ENCODE data around the gene GNG4. TPM values are rescaled to one million over a fixed set of nuclear protein-coding genes. Genes with fewer than 3 reads are reported as not detected.

The GNG4 gene
- total RNA-seq, 3 donors from 2014 or later: 2.9 to 7.7 (median 4.6) TPM

DNA sequence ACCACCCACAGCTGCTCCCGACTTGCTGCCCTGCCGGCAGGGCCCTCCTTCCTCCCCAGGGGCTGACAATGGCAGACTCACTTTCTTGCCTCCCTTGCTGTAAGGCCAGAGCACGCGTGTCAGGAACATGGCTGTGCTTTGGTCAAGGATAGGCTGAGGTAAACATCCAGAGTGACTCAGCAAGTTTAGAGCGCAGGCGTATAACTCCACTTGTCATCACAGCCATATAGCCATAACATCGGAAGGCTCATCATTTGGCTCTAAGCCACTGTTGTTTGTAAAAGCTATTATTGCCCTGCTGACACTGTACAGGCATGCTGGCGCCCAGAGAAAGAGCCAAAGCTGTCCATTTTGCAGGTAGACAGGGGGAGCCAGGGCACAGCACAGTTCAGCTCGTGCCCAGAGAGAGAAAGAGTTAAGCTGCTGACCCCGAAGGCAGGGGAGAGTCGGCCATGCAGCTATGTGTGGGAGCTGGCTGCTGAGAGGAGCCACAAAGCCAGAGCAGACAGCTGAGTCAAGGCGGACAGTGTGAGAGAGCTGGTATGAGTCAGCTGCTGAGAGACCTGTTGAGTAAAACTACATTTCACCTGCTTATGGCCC, 60.6 kb downstream of the GNG4 start:
- H3K36me3 ChIP-seq (ENCODE audit: low read depth): no peaks in the 10 kb centered on the region
- H3K4me1 ChIP-seq (ENCODE audit: low read depth): no peaks in the 10 kb centered on the region
- DNase-seq: no peak
- H3K4me3 ChIP-seq: no peak overlapping the region
- TF ChIP-seq, protein P1, sequence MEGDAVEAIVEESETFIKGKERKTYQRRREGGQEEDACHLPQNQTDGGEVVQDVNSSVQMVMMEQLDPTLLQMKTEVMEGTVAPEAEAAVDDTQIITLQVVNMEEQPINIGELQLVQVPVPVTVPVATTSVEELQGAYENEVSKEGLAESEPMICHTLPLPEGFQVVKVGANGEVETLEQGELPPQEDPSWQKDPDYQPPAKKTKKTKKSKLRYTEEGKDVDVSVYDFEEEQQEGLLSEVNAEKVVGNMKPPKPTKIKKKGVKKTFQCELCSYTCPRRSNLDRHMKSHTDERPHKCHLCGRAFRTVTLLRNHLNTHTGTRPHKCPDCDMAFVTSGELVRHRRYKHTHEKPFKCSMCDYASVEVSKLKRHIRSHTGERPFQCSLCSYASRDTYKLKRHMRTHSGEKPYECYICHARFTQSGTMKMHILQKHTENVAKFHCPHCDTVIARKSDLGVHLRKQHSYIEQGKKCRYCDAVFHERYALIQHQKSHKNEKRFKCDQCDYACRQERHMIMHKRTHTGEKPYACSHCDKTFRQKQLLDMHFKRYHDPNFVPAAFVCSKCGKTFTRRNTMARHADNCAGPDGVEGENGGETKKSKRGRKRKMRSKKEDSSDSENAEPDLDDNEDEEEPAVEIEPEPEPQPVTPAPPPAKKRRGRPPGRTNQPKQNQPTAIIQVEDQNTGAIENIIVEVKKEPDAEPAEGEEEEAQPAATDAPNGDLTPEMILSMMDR (IDR thresholded peaks at IDR 0.05): no peak
- H3K9me3 ChIP-seq: no peaks in the 10 kb centered on the region
- intact Hi-C loops (cut with DNase I, micrococcal nuclease): no loop called here
- ATAC-seq: no peak

DNA sequence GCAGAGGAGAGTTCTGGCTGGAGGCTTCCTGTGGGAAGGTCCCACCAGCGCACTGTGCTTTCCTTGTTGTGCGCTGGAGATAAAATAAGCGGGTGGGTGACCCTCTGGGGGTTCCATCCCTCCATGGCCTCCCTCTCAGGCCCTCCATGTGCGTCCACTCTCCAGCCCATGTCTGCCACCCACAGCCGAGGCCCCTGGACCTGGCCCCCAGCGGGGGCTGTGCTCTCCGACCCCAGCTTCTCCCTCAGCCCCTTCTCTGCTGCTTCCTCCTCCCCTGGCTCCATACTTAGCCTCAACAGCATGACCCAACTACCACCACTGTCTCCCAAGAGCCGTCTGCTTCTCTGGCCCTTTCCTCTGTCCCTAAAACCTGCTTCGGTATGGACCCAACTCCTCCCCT, 61.4 kb downstream of the GNG4 start:
- ATAC-seq: no peak
- H3K4me3 ChIP-seq: no peak overlapping the region
- intact Hi-C loops (cut with DNase I, micrococcal nuclease): no loop called here

DNA sequence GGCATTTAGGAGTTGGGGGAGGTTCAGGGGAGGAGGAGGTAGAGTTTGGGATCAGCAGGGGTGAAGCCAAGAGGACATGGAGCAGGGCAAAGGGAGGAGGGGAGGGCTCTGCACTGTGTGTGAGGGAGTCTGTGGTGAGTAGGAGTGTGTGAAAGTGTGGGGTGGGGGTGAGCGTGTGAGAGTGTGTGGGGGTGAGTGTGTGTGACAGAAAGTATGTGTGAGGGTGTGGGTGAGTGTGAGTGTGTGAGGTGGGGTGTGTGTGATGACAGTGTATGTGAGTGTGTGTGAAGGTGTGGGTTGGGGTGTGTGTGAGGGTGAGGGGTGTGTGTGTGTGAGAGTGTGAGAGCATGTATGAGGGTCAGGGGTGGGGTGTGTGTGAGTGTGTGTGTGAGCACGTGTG, 62.6 kb downstream of the GNG4 start:
- TF ChIP-seq, protein P1 (IDR thresholded peaks at IDR 0.05): no peak
- ATAC-seq: no peak
- no peak overlapping the region for H3K4me3 ChIP-seq
- H3K4me1 ChIP-seq (ENCODE audit: low read depth): no peaks in the 10 kb centered on the region
- H3K36me3 ChIP-seq (ENCODE audit: low read depth): no peaks in the 10 kb centered on the region
- no peak for DNase-seq
- no peaks in the 10 kb centered on the region for H3K9me3 ChIP-seq
- intact Hi-C loops (cut with DNase I, micrococcal nuclease): no loop called here

More for the DNA sequence above, 61.4 kb downstream of the GNG4 start:
- no peak for DNase-seq
- TF ChIP-seq, protein P1 (IDR thresholded peaks at IDR 0.05): no peak
- no peaks in the 10 kb centered on the region for H3K36me3 ChIP-seq (ENCODE audit: low read depth)
- no peaks in the 10 kb centered on the region for H3K4me1 ChIP-seq (ENCODE audit: low read depth)
- H3K9me3 ChIP-seq: no peaks in the 10 kb centered on the region

DNA sequence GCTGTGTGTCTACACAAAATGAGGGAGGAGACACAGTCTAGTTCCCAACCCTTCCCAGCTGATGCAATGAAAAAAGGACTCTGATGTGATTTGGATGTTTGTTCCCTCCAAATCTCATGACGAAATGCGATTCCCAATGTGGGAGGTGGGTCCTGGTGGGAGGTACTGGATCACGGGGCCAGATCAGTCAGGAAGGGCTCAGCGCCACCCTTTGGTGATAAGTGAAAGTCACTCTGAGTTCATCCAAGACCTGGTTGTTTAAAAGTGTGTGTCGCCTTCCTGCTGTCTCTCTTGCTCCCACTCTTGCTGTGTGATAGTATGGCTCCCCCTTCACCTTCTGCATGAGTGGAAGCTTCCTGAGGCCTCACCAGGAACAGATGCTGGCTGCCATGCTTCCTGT, 63.2 kb downstream of the GNG4 start:
- ATAC-seq (no peak), DNase-seq (no peak)
- TF ChIP-seq, protein P1 (IDR thresholded peaks at IDR 0.05): no peak
- Histone ChIP-seq H3K4me1 (ENCODE audit: low read depth) (no peaks in the 10 kb centered on the region), H3K9me3 (no peaks in the 10 kb centered on the region), H3K4me3 (no peak overlapping the region), H3K36me3 (ENCODE audit: low read depth) (no peaks in the 10 kb centered on the region)
- intact Hi-C loops (cut with DNase I, micrococcal nuclease): no loop called here

DNA sequence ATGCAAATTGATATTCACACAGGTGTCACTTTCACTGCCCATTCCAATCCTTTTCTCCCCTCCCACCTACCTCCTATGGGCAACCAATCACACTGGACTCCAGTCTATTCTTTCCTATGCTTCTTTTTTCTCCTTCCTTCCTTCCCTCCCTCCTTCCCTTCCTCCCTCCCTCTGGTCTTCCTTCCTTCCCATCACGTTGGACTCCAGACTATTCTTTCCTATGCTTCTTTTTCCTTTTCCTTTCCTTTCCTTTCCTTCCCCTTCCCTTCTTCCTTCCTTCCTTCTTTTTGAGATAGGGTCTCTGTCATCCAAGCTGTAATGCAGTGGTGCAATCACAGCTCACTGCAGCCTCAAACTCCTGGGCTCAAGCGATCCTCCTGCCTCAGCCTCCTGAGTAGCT, 64.6 kb downstream of the GNG4 start:
- intact Hi-C loops (cut with DNase I, micrococcal nuclease): no loop called here
- no peak for ATAC-seq
- no peaks in the 10 kb centered on the region for H3K9me3 ChIP-seq
- no peaks in the 10 kb centered on the region for H3K36me3 ChIP-seq (ENCODE audit: low read depth)
- TF ChIP-seq, protein P1 (IDR thresholded peaks at IDR 0.05): no peak
- no peaks in the 10 kb centered on the region for H3K4me1 ChIP-seq (ENCODE audit: low read depth)
- no peak for DNase-seq
- no peak overlapping the region for H3K4me3 ChIP-seq

DNA sequence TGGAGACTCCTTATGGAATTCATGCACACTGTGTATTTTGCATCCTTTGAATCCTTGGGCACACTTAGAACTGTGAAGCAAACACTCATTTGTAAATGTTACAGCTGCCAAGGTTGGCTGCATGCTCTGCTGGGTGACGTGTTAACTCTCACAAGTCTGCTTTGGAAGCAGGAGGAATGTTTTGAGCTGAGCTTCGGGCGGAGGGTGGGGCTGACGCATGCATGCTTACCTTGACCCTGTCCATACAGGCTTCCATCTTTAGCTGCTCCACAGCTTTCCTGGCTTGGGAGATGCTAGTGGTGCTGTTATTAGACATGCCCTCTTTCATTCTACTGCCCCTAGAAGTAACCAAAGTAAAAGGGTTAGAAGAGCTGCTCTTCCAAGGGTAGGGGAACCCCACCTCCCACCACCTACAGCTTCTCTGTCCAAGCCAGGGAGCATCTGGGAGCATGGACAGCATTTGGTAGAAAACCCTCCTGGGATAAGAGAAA, 66.0 kb downstream of the GNG4 start:
- Histone ChIP-seq H3K4me1 (ENCODE audit: low read depth) (no peaks in the 10 kb centered on the region), H3K36me3 (ENCODE audit: low read depth) (no peaks in the 10 kb centered on the region), H3K9me3 (no peaks in the 10 kb centered on the region), H3K4me3 (no peak overlapping the region)
- intact Hi-C loops (cut with DNase I, micrococcal nuclease): no loop called here
- no peak for DNase-seq
- ATAC-seq: no peak
- TF ChIP-seq, protein P1 (IDR thresholded peaks at IDR 0.05): no peak
